HG03045 (cell line): ENCODE results near the gene CEP112.

ENCODE experiments used
- ATAC-seq: cut with Tn5 transposase; IDR thresholded peaks from one replicate; pipeline ENCODE4 v1.9.1; 2021; ENCODE audit warnings: mild to moderate bottlenecking, moderate library complexity; ENCODE audit not compliant: unreplicated experiment

The CEP112 gene

GRCh38 chr17:65898651-65899050 is 293.3 kb downstream of the CEP112 start:
- no peak for ATAC-seq

GRCh38 chr17:65896889-65897288 is 295.0 kb downstream of the CEP112 start:
- ATAC-seq, result no peak

GRCh38 chr17:65895969-65896368 is 296.0 kb downstream of the CEP112 start:
- no peak for ATAC-seq

GRCh38 chr17:65893692-65894279 is 298.1 kb downstream of the CEP112 start:
- no peak for ATAC-seq

- ATAC-seq, result peak; percentile 71
These were observed 299.0 kb downstream of the CEP112 start for GRCh38 chr17:65892912-65893377.

GRCh38 chr17:65891231-65891735 is 300.6 kb downstream of the CEP112 start:
- ATAC-seq, result no peak

GRCh38 chr17:65888649-65889048 is 303.3 kb downstream of the CEP112 start:
- ATAC-seq, result no peak

GRCh38 chr17:65886315-65887245 is 305.4 kb downstream of the CEP112 start:
- no peak for ATAC-seq

- no peak for ATAC-seq
These were observed 306.2 kb downstream of the CEP112 start for GRCh38 chr17:65885541-65886312.

GRCh38 chr17:65876985-65877384 is 314.9 kb downstream of the CEP112 start:
- no peak for ATAC-seq

GRCh38 chr17:65868881-65869280 is 323.1 kb downstream of the CEP112 start:
- ATAC-seq, result no peak

- no peak for ATAC-seq
These were observed 324.9 kb downstream of the CEP112 start for GRCh38 chr17:65867014-65867413.

GRCh38 chr17:65865715-65866425 is 326.1 kb downstream of the CEP112 start:
- ATAC-seq, result no peak

GRCh38 chr17:65864394-65864793 is 327.5 kb downstream of the CEP112 start:
- no peak for ATAC-seq

GRCh38 chr17:65857718-65858117 is 334.2 kb downstream of the CEP112 start:
- ATAC-seq, result no peak

GRCh38 chr17:65856865-65857264 is 335.1 kb downstream of the CEP112 start:
- ATAC-seq, result no peak

- no peak for ATAC-seq
These were observed 336.3 kb downstream of the CEP112 start for GRCh38 chr17:65855675-65856074.

- no peak for ATAC-seq
These were observed 336.7 kb downstream of the CEP112 start for GRCh38 chr17:65855245-65855644.

GRCh38 chr17:65853816-65854215 is 338.1 kb downstream of the CEP112 start:
- ATAC-seq, result no peak

- ATAC-seq, result no peak
These were observed 339.0 kb downstream of the CEP112 start for GRCh38 chr17:65852911-65853310.
